Keratinocyte (primary cell): ENCODE measurements around the gene IQCE. TPM values are rescaled to one million over a fixed set of nuclear protein-coding genes. Genes with fewer than 3 reads are reported as not detected.

Experiments
- DNase-seq: peaks from one replicate; pipeline ENCODE4 v3.0.0-alpha.2; 2011; ENCODE audit warnings: low read depth, missing footprints, low spot score
- FAIRE-seq: peaks from 2 replicates; lab custom pipeline; 2011; peaks lifted over from hg19 to GRCh38; lab: Jason Lieb, UNC
- H2AFZ ChIP-seq: 2 replicates; pipeline ENCODE4 v1.6.0; 2012; ENCODE audit warnings: low read length, control low read depth, inconsistent platforms; ENCODE audit not compliant: control insufficient read depth
- H3K27ac ChIP-seq: 2 replicates; pipeline ENCODE4 v1.5.1; 2011; ENCODE audit warnings: low read length; ENCODE audit not compliant: control insufficient read depth, insufficient read depth
- H3K27me3 ChIP-seq: 3 replicates; pipeline ENCODE4 v1.6.0; 2011; ENCODE audit warnings: low read length; ENCODE audit not compliant: control insufficient read depth, insufficient read depth; ENCODE audit errors: extremely low read depth
- H3K36me3 ChIP-seq, 2 experiments: 2 replicates in 1 of 2; 3 replicates in 1 of 2; pipeline ENCODE4 v1.5.1; 2011; ENCODE audit warnings: low read length in 2 of 2, mild to moderate bottlenecking in 1 of 2; ENCODE audit not compliant: control insufficient read depth in 2 of 2, insufficient read depth in 2 of 2; ENCODE audit errors: extremely low read depth in 1 of 2
- H3K4me1 ChIP-seq: 3 replicates; pipeline ENCODE4 v1.5.1; 2011; ENCODE audit warnings: low read length; ENCODE audit not compliant: control insufficient read depth, insufficient read depth; ENCODE audit errors: extremely low read depth
- H3K4me2 ChIP-seq: 3 replicates; pipeline ENCODE4 v1.6.0; 2011; ENCODE audit warnings: low read depth, low read length; ENCODE audit not compliant: control insufficient read depth, insufficient read depth; ENCODE audit errors: extremely low read depth
- H3K4me3 ChIP-seq, 3 experiments: fragments of 200-600 bp in 1 of 3; sonication (generic) in 1 of 3; 2 replicates in 2 of 3; 3 replicates in 1 of 3; pipeline ENCODE4 v1.5.1; 2011 to 2016; ENCODE audit warnings: low read length in 3 of 3, mild to moderate bottlenecking in 3 of 3, control low read depth in 2 of 3, inconsistent platforms in 1 of 3, low read depth in 1 of 3, mixed read lengths in 1 of 3, mixed run types in 1 of 3, moderate library complexity in 1 of 3; ENCODE audit not compliant: control insufficient read depth in 2 of 3, insufficient read depth in 2 of 3; ENCODE audit errors: extremely low read depth in 1 of 3
- H3K79me2 ChIP-seq: 2 replicates; pipeline ENCODE4 v1.6.0; 2012; ENCODE audit warnings: low read length; ENCODE audit not compliant: control insufficient read depth, insufficient read depth
- H3K9ac ChIP-seq: 3 replicates; pipeline ENCODE4 v1.6.0; 2011; ENCODE audit warnings: low read length; ENCODE audit not compliant: control insufficient read depth, insufficient read depth; ENCODE audit errors: extremely low read depth
- H3K9me1 ChIP-seq: 3 replicates; pipeline ENCODE4 v1.6.0; 2011; ENCODE audit warnings: low read length; ENCODE audit not compliant: control insufficient read depth, insufficient read depth; ENCODE audit errors: extremely low read depth
- H3K9me3 ChIP-seq: 2 replicates; pipeline ENCODE4 v1.5.1; 2012; ENCODE audit warnings: low read depth, low read length; ENCODE audit not compliant: control insufficient read depth
- H4K20me1 ChIP-seq: 3 replicates; pipeline ENCODE4 v1.6.0; 2011; ENCODE audit warnings: low read length; ENCODE audit not compliant: control insufficient read depth, insufficient read depth; ENCODE audit errors: extremely low read depth
- CTCF ChIP-seq, 3 experiments: IDR thresholded peaks in 1 of 3; conservative IDR thresholded peaks in 1 of 3; optimal IDR thresholded peaks in 1 of 3; 2 replicates in 2 of 3; 3 replicates in 1 of 3; pipeline versions ENCODE3 to v1.5.1; 2011; ENCODE audit warnings: low read length in 3 of 3, mild to moderate bottlenecking in 3 of 3, moderate library complexity in 2 of 3, control low read depth in 1 of 3, inconsistent platforms in 1 of 3; ENCODE audit not compliant: insufficient read depth in 2 of 3; ENCODE audit errors: extremely low read depth in 1 of 3
- EZH2 ChIP-seq: IDR thresholded peaks from one replicate; pipeline ENCODE4 v1.6.1; 2012; ENCODE audit warnings: inconsistent platforms, mild to moderate bottlenecking, low read length, moderate library complexity
- dilution Hi-C: fragments of 300-500 bp; cut with MboI; formaldehyde crosslinking; loops from one replicate; pipeline ENCODE4 v1.7.0; 2020; ENCODE audit warnings: low sequenced_read_pairs; ENCODE audit not compliant: extremely low pct_ligation_motif_present
- polyA plus RNA-seq, 5 experiments: library from polyadenylated mRNA; depleted of rRNA in 3 of 5; stranded (reverse) in 3 of 5; stranded (forward) in 1 of 5; unstranded in 1 of 5; fragments of >200 nt; gene quantifications; 1 replicate in 1 of 5; 2 replicates in 3 of 5; 3 replicates in 1 of 5; pipeline versions ENCODE4 v1.2.1 to v1.2.3, GENCODE V29; 2011 to 2012; ENCODE audit warnings: missing spikeins in 2 of 5, low read depth in 1 of 5, low replicate concordance in 1 of 5

IQCE gene
- polyA plus RNA-seq, 1 donor (not counting 4 experiments of a cell fraction or from before 2014, with no cell fraction given), result 5.2 TPM

- dilution Hi-C loops, result no loop called here
- H3K27me3 ChIP-seq, result peaks cover 4% of the 10 kb centered on the region
- no peak overlapping the region for H3K4me2 ChIP-seq
- H3K4me3 ChIP-seq, result no peak overlapping the region
- H3K9me3 ChIP-seq, result no peaks in the 10 kb centered on the region
- no peak overlapping the region for H3K9ac ChIP-seq
- TF ChIP-seq CTCF (optimal IDR thresholded peaks at IDR 0.05 in 1 of 3, IDR thresholded peaks at IDR 0.05 in 1 of 3, conservative IDR thresholded peaks at IDR 0.05 in 1 of 3; ENCODE audit: extremely low read depth in 1 of 3, insufficient read depth in 2 of 3, low read length in 3 of 3) (no peak), EZH2 (no peak)
- no peak for DNase-seq
- H2AFZ ChIP-seq, result no peak overlapping the region
- H3K79me2 ChIP-seq, result peaks cover 6% of the 10 kb centered on the region
- H4K20me1 ChIP-seq, result no peaks in the 10 kb centered on the region
- no peak for FAIRE-seq
- H3K27ac ChIP-seq, result no peak overlapping the region
- no peaks in the 10 kb centered on the region for H3K36me3 ChIP-seq
- H3K9me1 ChIP-seq, result no peaks in the 10 kb centered on the region
- peaks cover 18% of the 10 kb centered on the region for H3K4me1 ChIP-seq
Observed at GRCh38 chr7:2627258-2628129, 68.7 kb downstream of the IQCE start.

- Histone ChIP-seq H3K9me3 (no peaks in the 10 kb centered on the region), H3K79me2 (peaks cover 10% of the 10 kb centered on the region), H3K36me3 (no peaks in the 10 kb centered on the region), H3K27me3 (peaks cover 4% of the 10 kb centered on the region), H3K4me2 (no peak overlapping the region), H3K27ac (no peak overlapping the region), H3K4me1 (peaks cover 21% of the 10 kb centered on the region), H3K9ac (no peak overlapping the region), H4K20me1 (no peaks in the 10 kb centered on the region), H3K4me3 (no peak overlapping the region), H3K9me1 (no peaks in the 10 kb centered on the region), H2AFZ (no peak overlapping the region)
- no peak for FAIRE-seq
- TF ChIP-seq CTCF (optimal IDR thresholded peaks at IDR 0.05 in 1 of 3, IDR thresholded peaks at IDR 0.05 in 1 of 3, conservative IDR thresholded peaks at IDR 0.05 in 1 of 3; ENCODE audit: extremely low read depth in 1 of 3, insufficient read depth in 2 of 3, low read length in 3 of 3) (no peak), EZH2 (no peak)
- no peak for DNase-seq
- dilution Hi-C loops, result no loop called here
Observed at GRCh38 chr7:2628130-2628482, 69.3 kb downstream of the IQCE start.
